Epithelial cell of prostate (primary cell): ENCODE results near the gene TRPV2.
A peak's percentile ranks its signal among the peaks of the same experiment; 100 is the strongest.
"Not testable (repeated sequence)": the region's sequence is repeated elsewhere in the genome, so short reads cannot be mapped to it uniquely, and the experiment has no call there.

ENCODE experiments used
- DNase-seq: peaks from one replicate; pipeline ENCODE4 v3.0.0-alpha.2; 2011; ENCODE audit warnings: low read depth, low spot score
- H3K27ac ChIP-seq: fragments of 450-650 bp; 2 replicates; pipeline ENCODE4 v1.5.1; 2017; ENCODE audit warnings: mild to moderate bottlenecking

Gene TRPV2, protein sequence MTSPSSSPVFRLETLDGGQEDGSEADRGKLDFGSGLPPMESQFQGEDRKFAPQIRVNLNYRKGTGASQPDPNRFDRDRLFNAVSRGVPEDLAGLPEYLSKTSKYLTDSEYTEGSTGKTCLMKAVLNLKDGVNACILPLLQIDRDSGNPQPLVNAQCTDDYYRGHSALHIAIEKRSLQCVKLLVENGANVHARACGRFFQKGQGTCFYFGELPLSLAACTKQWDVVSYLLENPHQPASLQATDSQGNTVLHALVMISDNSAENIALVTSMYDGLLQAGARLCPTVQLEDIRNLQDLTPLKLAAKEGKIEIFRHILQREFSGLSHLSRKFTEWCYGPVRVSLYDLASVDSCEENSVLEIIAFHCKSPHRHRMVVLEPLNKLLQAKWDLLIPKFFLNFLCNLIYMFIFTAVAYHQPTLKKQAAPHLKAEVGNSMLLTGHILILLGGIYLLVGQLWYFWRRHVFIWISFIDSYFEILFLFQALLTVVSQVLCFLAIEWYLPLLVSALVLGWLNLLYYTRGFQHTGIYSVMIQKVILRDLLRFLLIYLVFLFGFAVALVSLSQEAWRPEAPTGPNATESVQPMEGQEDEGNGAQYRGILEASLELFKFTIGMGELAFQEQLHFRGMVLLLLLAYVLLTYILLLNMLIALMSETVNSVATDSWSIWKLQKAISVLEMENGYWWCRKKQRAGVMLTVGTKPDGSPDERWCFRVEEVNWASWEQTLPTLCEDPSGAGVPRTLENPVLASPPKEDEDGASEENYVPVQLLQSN

GRCh38 chr17:16415031-16415924 is at the start of gene TRPV2:
TRPV2 (plus strand) TSS chr17:16415571; CDS start chr17:16417669, 2,098 bp downstream.
- no peak within 1 kb of the TSS for H3K27ac ChIP-seq
- DNase-seq, result no peak

DNA sequence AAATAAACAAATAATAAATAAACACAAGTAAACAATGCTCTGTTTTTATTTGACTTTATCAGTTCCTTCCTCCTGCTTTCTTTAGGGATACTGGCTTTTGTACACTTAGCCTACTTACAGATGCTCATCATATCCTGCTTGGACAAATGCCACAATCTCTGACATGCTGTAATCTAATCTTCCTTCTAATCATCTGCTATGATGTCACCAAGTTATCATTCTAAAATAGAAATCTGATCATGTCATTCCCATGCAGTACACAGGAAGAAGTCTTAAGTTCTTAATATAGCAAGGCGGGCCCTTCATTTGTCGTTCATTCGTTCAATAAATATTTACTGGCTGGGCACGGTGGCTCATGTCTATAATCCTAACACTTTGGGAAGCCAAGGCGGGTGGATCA is 43.6 kb upstream of the TRPV2 start:
- H3K27ac ChIP-seq, result no peak overlapping the region
- no peak for DNase-seq

DNA sequence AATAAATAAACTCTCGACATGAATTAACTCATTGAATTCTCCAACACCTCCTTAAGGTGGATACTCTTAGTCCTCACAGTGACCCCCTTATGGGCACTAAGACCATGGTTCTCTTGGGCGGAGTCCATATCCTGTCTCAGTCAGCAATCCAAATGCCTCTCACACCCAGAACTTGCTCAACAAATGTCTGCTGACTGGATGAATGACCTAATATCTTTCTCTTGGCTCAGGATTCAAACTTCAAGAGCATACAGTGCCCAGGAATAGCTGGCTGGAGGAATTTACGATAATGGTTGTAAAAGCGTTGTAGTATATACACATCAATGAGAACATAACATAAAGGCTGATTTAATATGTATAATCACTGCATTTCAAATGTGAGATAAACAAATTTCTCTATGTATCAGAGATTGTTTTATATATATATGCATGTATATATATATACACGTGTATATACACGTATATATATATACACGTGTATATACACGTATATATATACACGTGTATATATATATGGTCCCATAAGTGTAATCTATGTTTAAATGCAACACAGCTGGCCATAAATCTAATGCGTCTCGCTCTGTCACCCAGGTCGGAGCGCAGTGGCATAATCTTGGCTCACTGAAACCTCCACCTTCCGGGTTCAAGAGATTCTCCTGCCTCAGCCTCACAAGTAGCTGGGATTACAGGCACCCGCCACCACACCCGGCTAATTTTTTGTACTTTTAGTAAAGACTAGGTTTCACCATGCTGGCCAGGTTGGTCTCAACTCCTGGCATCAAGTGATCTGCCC is 41.0 kb upstream of the TRPV2 start:
- peak overlapping the region; percentile 5 for H3K27ac ChIP-seq
- peak; percentile 51 for DNase-seq

DNA sequence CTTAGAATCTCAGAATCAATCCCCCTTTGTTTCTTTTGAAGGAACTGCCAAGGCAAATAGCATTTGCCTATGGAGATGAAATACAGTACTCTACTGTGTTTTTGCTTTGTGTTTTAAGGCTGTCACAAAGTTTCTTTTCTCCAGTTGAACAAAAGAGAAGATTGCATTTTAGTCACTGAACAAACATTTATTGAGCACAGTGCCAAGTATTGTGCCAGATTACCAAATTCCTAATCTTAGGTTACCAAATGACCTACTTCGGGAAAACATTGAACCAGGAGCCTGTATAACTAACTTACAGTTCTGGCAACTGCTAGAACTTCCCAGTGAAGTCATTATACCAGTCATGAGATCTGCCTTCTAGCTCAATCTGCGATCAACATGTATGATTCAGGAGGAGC is 37.4 kb upstream of the TRPV2 start:
- H3K27ac ChIP-seq, result peak overlapping the region; percentile 88
- peak; percentile 76 for DNase-seq

- H3K27ac ChIP-seq, result peak overlapping the region; percentile 88
- peak; percentile 96 for DNase-seq
Observed at GRCh38 chr17:16378636-16379282, 36.6 kb upstream of the TRPV2 start.

- H3K27ac ChIP-seq, result peak overlapping the region; percentile 88
- DNase-seq, result no peak
Observed at GRCh38 chr17:16379654-16380053, 35.7 kb upstream of the TRPV2 start.

DNA sequence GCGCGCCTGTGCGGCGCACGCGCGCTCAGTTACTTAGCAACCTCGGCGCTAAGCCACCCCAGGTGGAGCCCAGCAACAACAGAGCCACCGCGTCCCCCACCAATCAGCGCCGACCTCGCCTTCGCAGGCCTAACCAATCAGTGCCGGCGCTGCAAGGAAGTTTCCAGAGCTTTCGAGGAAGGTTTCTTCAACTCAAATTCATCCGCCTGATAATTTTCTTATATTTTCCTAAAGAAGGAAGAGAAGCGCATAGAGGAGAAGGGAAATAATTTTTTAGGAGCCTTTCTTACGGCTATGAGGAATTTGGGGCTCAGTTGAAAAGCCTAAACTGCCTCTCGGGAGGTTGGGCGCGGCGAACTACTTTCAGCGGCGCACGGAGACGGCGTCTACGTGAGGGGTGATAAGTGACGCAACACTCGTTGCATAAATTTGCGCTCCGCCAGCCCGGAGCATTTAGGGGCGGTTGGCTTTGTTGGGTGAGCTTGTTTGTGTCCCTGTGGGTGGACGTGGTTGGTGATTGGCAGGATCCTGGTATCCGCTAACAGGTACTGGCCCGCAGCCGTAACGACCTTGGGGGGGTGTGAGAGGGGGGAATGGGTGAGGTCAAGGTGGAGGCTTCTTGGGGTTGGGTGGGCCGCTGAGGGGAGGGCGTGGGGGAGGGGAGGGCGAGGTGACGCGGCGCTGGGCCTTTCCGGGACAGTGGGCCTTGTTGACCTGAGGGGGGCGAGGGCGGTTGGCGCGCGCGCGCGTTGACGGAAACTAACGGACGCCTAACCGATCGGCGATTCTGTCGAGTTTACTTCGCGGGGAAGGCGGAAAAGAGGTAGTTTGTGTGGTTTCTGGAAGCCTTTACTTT is 34.5 kb upstream of the TRPV2 start, which contains the start of gene UBB:
Gene UBB (plus strand): TSS at position 452 of the 856 bp plus-strand sequence. CDS start 817 bp downstream, outside the sequence.
- peak within 1 kb of the TSS; percentile 88 for H3K27ac ChIP-seq
- DNase-seq, result peak; percentile 96

DNA sequence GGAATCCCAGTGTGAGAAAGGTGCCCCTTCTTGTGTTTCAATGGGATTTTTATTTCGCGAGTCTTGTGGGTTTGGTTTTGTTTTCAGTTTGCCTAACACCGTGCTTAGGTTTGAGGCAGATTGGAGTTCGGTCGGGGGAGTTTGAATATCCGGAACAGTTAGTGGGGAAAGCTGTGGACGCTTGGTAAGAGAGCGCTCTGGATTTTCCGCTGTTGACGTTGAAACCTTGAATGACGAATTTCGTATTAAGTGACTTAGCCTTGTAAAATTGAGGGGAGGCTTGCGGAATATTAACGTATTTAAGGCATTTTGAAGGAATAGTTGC is 33.9 kb upstream of the TRPV2 start:
- peak overlapping the region; percentile 88 for H3K27ac ChIP-seq
- no peak for DNase-seq

- DNase-seq, result no peak
- H3K27ac ChIP-seq, result no peak overlapping the region
Observed at GRCh38 chr17:16383216-16383615, 32.2 kb upstream of the TRPV2 start.

DNA sequence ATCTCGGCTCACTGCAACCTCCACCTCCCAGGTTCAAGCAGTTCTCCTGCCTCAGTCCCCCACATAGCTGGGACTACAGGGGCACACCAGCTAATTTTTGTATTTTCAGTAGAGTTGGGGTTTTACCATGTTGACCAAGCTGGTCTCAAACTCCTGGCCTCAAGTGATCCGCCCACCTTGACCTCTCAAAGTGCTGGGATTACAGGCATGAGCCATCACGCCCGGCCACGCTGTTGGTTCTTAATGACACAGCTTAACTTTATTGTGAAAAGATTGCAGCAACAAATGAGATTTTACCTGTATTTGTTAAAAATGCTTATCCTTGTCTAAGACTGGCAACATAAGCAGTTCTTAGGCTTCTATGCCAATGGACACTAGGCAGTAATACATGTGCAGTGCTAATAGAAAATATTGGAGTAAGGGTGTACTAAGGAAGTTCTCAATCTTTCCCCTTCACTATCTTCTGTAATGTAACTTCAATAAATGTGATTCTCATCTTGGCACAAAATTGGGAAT is 31.5 kb upstream of the TRPV2 start:
- H3K27ac ChIP-seq, result peak overlapping the region; percentile 18

GRCh38 chr17:16384557-16384956 is 30.8 kb upstream of the TRPV2 start:
- DNase-seq, result no peak
- no peak overlapping the region for H3K27ac ChIP-seq

More for the DNA sequence above, 31.5 kb upstream of the TRPV2 start:
- no peak for DNase-seq

GRCh38 chr17:16386126-16386507 is 29.3 kb upstream of the TRPV2 start:
- not testable (repeated sequence) for DNase-seq, H3K27ac ChIP-seq

DNA sequence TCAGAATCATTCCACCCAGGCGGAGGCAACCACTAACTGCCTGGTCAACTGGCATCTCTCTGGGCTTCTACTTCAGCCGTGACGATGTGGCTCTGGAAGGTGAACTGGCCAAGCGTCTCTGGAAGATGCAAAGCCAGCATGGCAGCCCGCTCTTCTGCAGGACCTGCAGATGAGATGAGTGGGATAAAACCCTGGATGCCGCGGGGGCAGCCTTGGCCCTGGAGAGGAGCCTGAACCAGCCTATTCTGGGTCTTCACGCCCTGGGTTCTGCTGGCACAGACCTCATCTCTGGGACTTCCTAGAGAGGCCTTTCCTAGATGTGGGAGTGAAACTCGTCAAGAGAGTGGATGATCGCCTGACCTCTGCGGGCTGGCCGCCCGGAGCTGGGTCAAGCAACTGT is 23.9 kb upstream of the TRPV2 start:
- no peak for DNase-seq
- no peak overlapping the region for H3K27ac ChIP-seq

DNA sequence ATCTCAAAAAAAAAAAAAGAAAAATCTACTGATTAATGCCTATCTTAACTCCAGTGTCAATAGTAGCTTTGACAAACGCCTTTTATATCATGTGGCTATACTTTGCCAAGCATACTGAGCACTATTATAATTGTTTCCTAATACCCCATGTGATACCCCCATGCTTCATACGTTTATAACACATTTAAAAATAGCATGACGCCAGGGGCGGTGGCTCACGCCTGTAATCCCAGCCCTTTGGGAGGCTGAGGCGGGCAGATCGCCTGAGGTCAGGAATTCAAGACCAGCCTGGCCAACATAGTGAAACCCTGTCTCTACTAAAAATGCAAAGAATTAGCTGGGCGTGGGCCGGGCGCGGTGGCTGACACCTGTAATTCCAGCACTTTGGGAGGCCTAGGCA is 22.9 kb upstream of the TRPV2 start:
- not testable (repeated sequence) for H3K27ac ChIP-seq, DNase-seq

DNA sequence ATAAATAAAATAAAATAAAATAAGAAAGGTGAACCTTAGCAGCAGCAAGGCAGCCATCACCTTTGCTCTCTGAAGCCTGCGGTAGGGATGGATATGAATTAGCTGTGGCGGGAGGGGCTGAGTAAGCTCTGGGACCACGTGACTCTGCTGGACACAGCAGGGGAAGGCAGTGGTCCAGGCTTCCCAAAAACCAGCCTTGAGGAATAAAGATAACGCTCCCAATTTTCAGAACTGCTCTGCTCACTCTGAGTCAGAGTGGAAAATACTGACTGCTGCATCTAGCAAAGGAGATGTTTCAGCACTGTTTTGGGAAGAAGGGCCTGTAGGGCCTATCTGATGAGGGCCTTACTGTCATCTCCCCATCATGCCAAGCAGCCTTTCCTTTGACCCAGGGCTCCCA is 19.5 kb upstream of the TRPV2 start:
- not testable (repeated sequence) for DNase-seq, H3K27ac ChIP-seq

DNA sequence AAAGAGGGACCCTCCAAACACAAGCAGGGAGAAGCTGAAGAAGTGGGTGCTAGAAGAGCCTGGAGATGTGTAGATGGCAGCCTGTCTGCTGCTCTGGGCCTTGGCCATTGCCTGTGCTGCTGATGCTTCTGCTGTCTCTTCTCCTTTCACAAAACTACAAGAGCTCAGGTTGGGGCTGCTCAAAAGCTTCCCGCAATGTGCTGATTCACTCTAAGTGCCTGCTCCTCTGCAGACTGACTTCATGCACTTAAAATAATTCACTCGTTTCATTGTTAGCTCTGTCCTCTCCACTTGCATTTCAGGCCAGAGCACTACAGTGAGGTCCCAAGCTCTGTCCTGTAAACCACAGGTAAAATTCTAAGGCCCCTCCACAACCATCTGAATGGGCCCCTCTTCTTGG is 18.7 kb upstream of the TRPV2 start:
- DNase-seq, H3K27ac ChIP-seq: not testable (repeated sequence)

- peak; percentile 65 for DNase-seq
- no peak overlapping the region for H3K27ac ChIP-seq
Observed at GRCh38 chr17:16398270-16399267, 16.8 kb upstream of the TRPV2 start.
